Measurements from ENCODE around the gene PDE4C.

The PDE4C gene

DNA sequence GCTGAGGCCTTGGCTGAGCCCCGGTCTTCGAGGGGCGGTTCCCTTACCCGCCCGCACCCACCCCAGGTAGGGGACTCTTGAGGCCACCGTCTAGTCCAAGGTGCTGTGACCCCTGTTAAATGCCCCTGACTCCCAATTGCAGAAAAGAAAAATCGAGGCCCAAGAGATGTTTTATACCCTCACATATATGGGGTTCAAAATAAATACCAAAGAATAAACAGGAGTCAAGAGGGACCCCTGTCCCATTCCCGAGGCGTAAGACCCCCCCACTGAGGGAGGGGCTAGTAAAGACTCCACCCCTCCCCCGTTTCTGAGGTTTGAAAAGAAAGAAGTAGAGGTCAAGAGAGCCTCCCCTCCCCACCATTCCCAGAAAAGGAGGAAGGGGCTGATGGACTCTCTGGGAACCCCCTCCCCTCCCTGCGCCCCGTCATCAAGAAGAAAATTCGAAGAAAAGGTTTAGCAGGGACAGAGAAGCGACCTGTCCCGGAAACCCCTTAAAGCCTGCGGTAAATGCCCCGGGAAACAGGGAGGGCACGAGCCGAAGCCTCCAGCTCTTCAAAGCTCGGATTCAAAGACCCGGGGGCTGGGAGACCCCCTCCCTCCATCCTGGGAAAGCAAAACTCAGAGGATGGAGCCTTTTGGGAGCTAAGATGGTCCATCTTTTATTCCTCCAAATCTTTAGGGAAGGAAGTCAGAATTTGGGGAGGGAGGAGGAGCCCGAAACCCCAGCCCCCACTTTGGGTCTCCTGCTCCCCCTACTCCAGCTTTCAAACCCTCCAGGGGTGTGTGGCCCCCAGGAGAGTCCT lies 21.6 kb downstream of the PDE4C start (continued):
- no peak for TF ChIP-seq ZNF530 (tag by site-specific recombination; IDR thresholded peaks at IDR 0.05; ENCODE audit: low read depth)
- no peak for TF ChIP-seq ZNF2 (tag by site-specific recombination; IDR thresholded peaks at IDR 0.05)
- TF ChIP-seq, protein P1, sequence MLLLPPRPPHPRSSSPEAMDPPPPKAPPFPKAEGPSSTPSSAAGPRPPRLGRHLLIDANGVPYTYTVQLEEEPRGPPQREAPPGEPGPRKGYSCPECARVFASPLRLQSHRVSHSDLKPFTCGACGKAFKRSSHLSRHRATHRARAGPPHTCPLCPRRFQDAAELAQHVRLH (tag by site-specific recombination; IDR thresholded peaks at IDR 0.05) = peak; percentile 56; the same call in 1 of the 2 replicates
- TF ChIP-seq, protein P2, sequence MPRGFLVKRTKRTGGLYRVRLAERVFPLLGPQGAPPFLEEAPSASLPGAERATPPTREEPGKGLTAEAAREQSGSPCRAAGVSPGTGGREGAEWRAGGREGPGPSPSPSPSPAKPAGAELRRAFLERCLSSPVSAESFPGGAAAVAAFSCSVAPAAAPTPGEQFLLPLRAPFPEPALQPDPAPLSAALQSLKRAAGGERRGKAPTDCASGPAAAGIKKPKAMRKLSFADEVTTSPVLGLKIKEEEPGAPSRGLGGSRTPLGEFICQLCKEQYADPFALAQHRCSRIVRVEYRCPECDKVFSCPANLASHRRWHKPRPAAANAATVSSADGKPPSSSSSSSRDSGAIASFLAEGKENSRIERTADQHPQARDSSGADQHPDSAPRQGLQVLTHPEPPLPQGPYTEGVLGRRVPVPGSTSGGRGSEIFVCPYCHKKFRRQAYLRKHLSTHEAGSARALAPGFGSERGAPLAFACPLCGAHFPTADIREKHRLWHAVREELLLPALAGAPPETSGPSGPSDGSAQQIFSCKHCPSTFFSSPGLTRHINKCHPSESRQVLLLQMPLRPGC (tag by site-specific recombination; IDR thresholded peaks at IDR 0.05) = no peak
- TF ChIP-seq OVOL3 (tag by site-specific recombination; IDR thresholded peaks at IDR 0.05) = no peak
- no peak for TF ChIP-seq MZF1 (tag by site-specific recombination; IDR thresholded peaks at IDR 0.05; ENCODE audit: borderline replicate concordance)
- TF ChIP-seq ZNF37A (tag by site-specific recombination; IDR thresholded peaks at IDR 0.05) = no peak
- no peak for TF ChIP-seq GLI2 (tag by site-specific recombination; IDR thresholded peaks at IDR 0.05; ENCODE audit: borderline replicate concordance, low read depth)
- no peak for TF ChIP-seq ZBTB17 (tag by site-specific recombination; IDR thresholded peaks at IDR 0.05)
- no peak for TF ChIP-seq ZNF791 (tag by site-specific recombination; IDR thresholded peaks at IDR 0.05)
- no peak for TF ChIP-seq SP7 (tag by site-specific recombination; IDR thresholded peaks at IDR 0.05)
- TF ChIP-seq, protein P3, sequence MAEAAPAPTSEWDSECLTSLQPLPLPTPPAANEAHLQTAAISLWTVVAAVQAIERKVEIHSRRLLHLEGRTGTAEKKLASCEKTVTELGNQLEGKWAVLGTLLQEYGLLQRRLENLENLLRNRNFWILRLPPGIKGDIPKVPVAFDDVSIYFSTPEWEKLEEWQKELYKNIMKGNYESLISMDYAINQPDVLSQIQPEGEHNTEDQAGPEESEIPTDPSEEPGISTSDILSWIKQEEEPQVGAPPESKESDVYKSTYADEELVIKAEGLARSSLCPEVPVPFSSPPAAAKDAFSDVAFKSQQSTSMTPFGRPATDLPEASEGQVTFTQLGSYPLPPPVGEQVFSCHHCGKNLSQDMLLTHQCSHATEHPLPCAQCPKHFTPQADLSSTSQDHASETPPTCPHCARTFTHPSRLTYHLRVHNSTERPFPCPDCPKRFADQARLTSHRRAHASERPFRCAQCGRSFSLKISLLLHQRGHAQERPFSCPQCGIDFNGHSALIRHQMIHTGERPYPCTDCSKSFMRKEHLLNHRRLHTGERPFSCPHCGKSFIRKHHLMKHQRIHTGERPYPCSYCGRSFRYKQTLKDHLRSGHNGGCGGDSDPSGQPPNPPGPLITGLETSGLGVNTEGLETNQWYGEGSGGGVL (tag by site-specific recombination; IDR thresholded peaks at IDR 0.05) = peak; percentile 89
- no peak for TF ChIP-seq ZNF23 (tag by site-specific recombination; IDR thresholded peaks at IDR 0.05; ENCODE audit: borderline replicate concordance)
- no peak for TF ChIP-seq ZNF510 (tag by site-specific recombination; IDR thresholded peaks at IDR 0.05; ENCODE audit: insufficient replicate concordance)
- TF ChIP-seq ZNF777 (tag by site-specific recombination; IDR thresholded peaks at IDR 0.05; ENCODE audit: borderline replicate concordance) = 0 out of 2 replicates have a peak, but pooled peaks have one; percentile 20
- TF ChIP-seq ZFP41 (tag by site-specific recombination; IDR thresholded peaks at IDR 0.05; ENCODE audit: borderline replicate concordance) = no peak

DNA sequence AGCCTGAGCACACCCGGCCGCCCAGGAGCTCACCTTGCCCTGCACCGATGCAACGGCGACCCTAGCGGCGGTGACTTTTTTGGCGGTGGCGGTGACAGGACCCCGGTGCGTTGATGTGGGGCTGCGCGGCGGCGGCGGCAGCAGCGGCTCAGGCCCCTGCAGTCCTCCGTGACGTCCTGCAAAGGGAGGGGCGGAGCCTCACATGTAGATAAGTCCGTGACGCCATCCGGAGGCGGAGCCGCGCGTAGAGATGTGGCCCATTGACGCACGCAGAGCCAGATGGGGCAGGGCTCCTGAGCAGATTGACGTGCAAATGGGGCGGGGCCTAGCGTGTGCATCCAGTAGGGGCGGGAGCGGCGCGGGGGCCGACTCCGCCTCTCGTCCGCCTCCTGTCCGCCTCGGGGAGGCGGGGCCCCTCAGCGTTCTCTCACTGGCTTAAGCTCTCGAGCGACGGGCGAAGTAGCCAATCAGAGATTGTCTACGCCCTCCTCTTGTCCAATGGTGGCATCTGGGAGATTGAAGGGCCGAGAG lies 22.3 kb downstream of the PDE4C start, which contains the start of gene RAB3A:
Gene RAB3A (minus strand): TSS at position 180 of the 531 bp plus-strand sequence. CDS start 1,302 bp downstream, outside the sequence.
- ChIA-PET CTCF (interaction anchor here (1.7 to 8.5 kb wide), 2 partner anchors 12 to 48 kb away, joined by 9 to 121 read pairs; partner anchors contain the start of gene MPV17L2), POLR2A (interaction anchor here (0.6 to 3.1 kb wide), 6 partner anchors 11 to 631 kb away, joined by 3 to 30 read pairs (median 4); partner anchors contain the start of genes JUND and MPV17L2)
- peaks cover 4 to 7% of the 10 kb centered on the region in 2 experiments; a peak in 2 of 3 replicates for H3K36me3 ChIP-seq (ENCODE audit: control insufficient read depth in 2 of 2, insufficient read depth in 1 of 2, low read length in 2 of 2)
- peaks cover 8% of the 10 kb centered on the region for H3K4me1 ChIP-seq (ENCODE audit: control insufficient read depth, insufficient read depth, low read length)
- H3K27ac ChIP-seq (ENCODE audit: extremely low read depth, low read depth, low read length) = peak within 1 kb of the TSS; percentile 60
- H3K9me3 ChIP-seq (ENCODE audit: control insufficient read depth, insufficient read depth, low read depth, low read length) = no peaks in the 10 kb centered on the region
- H3K4me3 ChIP-seq (ENCODE audit: low read depth, low read length) = peak within 1 kb of the TSS; percentile 70
- TF ChIP-seq ZBTB17 (tag by site-specific recombination; IDR thresholded peaks at IDR 0.05) (no peak), TRIM28 (IDR thresholded peaks at IDR 0.05; ENCODE audit: borderline replicate concordance, low read length) (no peak), ZNF121 (tag by site-specific recombination; IDR thresholded peaks at IDR 0.05) (no peak), SP2 (tag by site-specific recombination; IDR thresholded peaks at IDR 0.05) (peak; percentile 99), ZNF302 (tag by site-specific recombination; IDR thresholded peaks at IDR 0.05; ENCODE audit: low read depth) (no peak), ZFHX2 (tag by site-specific recombination; conservative IDR thresholded peaks at IDR 0.05) (peak; percentile 82), ZNF157 (tag by site-specific recombination; IDR thresholded peaks at IDR 0.05) (no peak)
- TF ChIP-seq, protein P4, sequence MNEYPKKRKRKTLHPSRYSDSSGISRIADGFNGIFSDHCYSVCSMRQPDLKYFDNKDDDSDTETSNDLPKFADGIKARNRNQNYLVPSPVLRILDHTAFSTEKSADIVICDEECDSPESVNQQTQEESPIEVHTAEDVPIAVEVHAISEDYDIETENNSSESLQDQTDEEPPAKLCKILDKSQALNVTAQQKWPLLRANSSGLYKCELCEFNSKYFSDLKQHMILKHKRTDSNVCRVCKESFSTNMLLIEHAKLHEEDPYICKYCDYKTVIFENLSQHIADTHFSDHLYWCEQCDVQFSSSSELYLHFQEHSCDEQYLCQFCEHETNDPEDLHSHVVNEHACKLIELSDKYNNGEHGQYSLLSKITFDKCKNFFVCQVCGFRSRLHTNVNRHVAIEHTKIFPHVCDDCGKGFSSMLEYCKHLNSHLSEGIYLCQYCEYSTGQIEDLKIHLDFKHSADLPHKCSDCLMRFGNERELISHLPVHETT (tag by site-specific recombination; IDR thresholded peaks at IDR 0.05) = no peak
- TF ChIP-seq, protein P5, sequence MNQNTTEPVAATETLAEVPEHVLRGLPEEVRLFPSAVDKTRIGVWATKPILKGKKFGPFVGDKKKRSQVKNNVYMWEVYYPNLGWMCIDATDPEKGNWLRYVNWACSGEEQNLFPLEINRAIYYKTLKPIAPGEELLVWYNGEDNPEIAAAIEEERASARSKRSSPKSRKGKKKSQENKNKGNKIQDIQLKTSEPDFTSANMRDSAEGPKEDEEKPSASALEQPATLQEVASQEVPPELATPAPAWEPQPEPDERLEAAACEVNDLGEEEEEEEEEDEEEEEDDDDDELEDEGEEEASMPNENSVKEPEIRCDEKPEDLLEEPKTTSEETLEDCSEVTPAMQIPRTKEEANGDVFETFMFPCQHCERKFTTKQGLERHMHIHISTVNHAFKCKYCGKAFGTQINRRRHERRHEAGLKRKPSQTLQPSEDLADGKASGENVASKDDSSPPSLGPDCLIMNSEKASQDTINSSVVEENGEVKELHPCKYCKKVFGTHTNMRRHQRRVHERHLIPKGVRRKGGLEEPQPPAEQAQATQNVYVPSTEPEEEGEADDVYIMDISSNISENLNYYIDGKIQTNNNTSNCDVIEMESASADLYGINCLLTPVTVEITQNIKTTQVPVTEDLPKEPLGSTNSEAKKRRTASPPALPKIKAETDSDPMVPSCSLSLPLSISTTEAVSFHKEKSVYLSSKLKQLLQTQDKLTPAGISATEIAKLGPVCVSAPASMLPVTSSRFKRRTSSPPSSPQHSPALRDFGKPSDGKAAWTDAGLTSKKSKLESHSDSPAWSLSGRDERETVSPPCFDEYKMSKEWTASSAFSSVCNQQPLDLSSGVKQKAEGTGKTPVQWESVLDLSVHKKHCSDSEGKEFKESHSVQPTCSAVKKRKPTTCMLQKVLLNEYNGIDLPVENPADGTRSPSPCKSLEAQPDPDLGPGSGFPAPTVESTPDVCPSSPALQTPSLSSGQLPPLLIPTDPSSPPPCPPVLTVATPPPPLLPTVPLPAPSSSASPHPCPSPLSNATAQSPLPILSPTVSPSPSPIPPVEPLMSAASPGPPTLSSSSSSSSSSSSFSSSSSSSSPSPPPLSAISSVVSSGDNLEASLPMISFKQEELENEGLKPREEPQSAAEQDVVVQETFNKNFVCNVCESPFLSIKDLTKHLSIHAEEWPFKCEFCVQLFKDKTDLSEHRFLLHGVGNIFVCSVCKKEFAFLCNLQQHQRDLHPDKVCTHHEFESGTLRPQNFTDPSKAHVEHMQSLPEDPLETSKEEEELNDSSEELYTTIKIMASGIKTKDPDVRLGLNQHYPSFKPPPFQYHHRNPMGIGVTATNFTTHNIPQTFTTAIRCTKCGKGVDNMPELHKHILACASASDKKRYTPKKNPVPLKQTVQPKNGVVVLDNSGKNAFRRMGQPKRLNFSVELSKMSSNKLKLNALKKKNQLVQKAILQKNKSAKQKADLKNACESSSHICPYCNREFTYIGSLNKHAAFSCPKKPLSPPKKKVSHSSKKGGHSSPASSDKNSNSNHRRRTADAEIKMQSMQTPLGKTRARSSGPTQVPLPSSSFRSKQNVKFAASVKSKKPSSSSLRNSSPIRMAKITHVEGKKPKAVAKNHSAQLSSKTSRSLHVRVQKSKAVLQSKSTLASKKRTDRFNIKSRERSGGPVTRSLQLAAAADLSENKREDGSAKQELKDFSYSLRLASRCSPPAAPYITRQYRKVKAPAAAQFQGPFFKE (tag by site-specific recombination; IDR thresholded peaks at IDR 0.05; ENCODE audit: borderline replicate concordance) = no peak

Data from HEK293 (cell line).